CD4-positive, alpha-beta T cell treated with Interleukin-6 for 4 hours (primary cell): ENCODE results near the gene CASP7.

ENCODE experiments used
- DNase-seq: peaks from one replicate; pipeline ENCODE4 v3.0.0-alpha.2; 2020; ENCODE audit warnings: mixed read lengths

CASP7 gene

GRCh38 chr10:113713640-113713982, 33.9 kb downstream of the CASP7 start:
- DNase-seq = no peak

GRCh38 chr10:113716109-113716910, 36.6 kb downstream of the CASP7 start:
- no peak for DNase-seq

- no peak for DNase-seq
Measured at GRCh38 chr10:113718969-113719822, 39.5 kb downstream of the CASP7 start.

GRCh38 chr10:113720386-113720785, 40.7 kb downstream of the CASP7 start:
- DNase-seq = no peak

- DNase-seq = no peak
Measured at GRCh38 chr10:113732160-113732881, 52.6 kb downstream of the CASP7 start.

- DNase-seq = no peak
Measured at GRCh38 chr10:113732966-113733365, 53.3 kb downstream of the CASP7 start.

- no peak for DNase-seq
Measured at GRCh38 chr10:113733635-113734034, 53.9 kb downstream of the CASP7 start.

- no peak for DNase-seq
Measured at GRCh38 chr10:113735913-113736312, 56.2 kb downstream of the CASP7 start.

GRCh38 chr10:113736576-113736975, 56.9 kb downstream of the CASP7 start:
- DNase-seq = no peak

- DNase-seq = no peak
Measured at GRCh38 chr10:113739031-113739430, 59.3 kb downstream of the CASP7 start.

GRCh38 chr10:113739577-113739976, 59.9 kb downstream of the CASP7 start:
- DNase-seq = no peak

GRCh38 chr10:113740850-113741249, 61.1 kb downstream of the CASP7 start:
- DNase-seq = no peak

GRCh38 chr10:113742466-113742865, 62.8 kb downstream of the CASP7 start:
- no peak for DNase-seq

GRCh38 chr10:113743594-113743993, 63.9 kb downstream of the CASP7 start:
- DNase-seq = no peak

- no peak for DNase-seq
Measured at GRCh38 chr10:113745374-113745773, 65.7 kb downstream of the CASP7 start.

- DNase-seq = no peak
Measured at GRCh38 chr10:113746217-113746957, 66.7 kb downstream of the CASP7 start.

- DNase-seq = no peak
Measured at GRCh38 chr10:113751181-113751732, 71.5 kb downstream of the CASP7 start, which contains the start of gene PLEKHS1. Gene PLEKHS1, plus strand, starts transcription at chr10:113751682. Its CDS starts 3,596 bp downstream, at chr10:113755278.

- no peak for DNase-seq
Measured at GRCh38 chr10:113752553-113752952, 72.8 kb downstream of the CASP7 start.

- no peak for DNase-seq
Measured at GRCh38 chr10:113753020-113753692, 73.4 kb downstream of the CASP7 start.

GRCh38 chr10:113754125-113754524, 74.4 kb downstream of the CASP7 start:
- no peak for DNase-seq

- DNase-seq = no peak
Measured at GRCh38 chr10:113754768-113755167, 75.1 kb downstream of the CASP7 start.
